ENCODE results near the gene BRWD1. TPM values are rescaled to one million over a fixed set of nuclear protein-coding genes. Genes with fewer than 3 reads are reported as not detected.
A peak's percentile ranks its signal among the peaks of the same experiment; 100 is the strongest.

BRWD1 gene
- total RNA-seq, 2 donors from 2014 or later, result 29.3 to 46.7 TPM

- ATAC-seq (no peak), DNase-seq (ENCODE audit: low spot score in 2 of 2) (no peak)
- H3K27ac Mint-ChIP-seq, result peak overlapping the region; percentile 22 to 76
- H3K36me3 Mint-ChIP-seq, result peaks cover 17 to 37% of the 10 kb centered on the region in 2 donors
- H3K9me3 Mint-ChIP-seq, result no peaks in the 10 kb centered on the region
Observed at GRCh38 chr21:39196310-39196709, 117.1 kb downstream of the BRWD1 start.

DNA sequence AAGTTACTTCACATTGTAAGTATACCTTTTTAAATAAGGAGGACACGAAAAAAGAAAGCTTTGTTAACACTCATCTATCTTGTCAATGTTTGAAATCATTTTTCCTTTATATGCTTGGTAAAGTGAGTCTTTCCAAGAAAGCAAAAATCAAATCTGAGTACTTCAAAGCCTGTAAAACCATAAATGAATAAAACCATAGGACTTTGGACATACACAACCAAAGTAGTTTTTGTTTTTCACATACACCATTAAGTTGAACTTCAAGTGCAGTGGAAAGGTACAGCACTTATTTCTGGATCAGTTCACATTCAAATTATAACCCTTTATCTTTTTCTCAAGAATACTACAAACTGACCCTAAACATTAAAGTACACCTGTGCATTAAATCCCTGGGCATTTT, 120.1 kb downstream of the BRWD1 start:
- Mint-ChIP-seq H3K9me3 (no peaks in the 10 kb centered on the region), H3K36me3 (peaks cover 12 to 27% of the 10 kb centered on the region in 2 donors), H3K27ac (no peak overlapping the region)
- DNase-seq (ENCODE audit: low spot score in 2 of 2), result no peak
- no peak for ATAC-seq

DNA sequence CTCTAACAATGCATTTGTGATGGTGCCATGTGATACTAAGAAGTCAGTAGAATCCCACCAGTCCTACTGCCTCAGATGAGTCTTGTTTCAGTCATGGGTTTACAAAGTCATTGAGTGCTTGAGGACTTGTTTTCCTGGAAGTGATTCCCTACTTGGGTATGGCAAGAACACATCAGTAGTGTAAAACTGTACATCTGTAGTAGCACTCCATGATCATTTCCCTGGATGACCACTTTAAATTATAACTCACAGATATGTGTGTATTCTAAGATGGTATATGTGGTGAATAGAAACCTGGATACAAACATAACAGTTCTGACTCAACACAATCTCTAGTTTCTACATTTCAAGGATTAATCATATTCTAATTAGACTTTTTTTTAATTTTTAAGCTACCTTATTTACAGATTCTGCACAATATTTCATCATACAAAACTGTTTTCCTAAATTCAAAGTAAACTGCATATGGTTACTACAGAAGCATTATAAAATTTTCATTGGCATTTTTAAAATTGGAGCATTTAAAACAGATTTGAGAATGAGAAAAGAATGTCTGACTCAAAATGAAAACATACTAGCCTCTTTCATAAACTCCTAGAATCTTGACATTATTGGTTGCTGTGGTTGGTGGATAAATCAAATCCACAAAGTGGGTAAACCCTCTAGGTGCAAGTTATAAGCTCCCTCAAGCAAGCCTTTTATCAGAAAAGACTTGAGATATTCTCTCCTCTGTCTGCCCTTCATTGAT, 123.4 kb downstream of the BRWD1 start:
- DNase-seq (ENCODE audit: low spot score in 2 of 2) (no peak), ATAC-seq (peak; percentile 83 to 90)
- Mint-ChIP-seq H3K9me3 (no peaks in the 10 kb centered on the region), H3K36me3 (peaks cover 0 to 5% of the 10 kb centered on the region in 2 donors), H3K27ac (peak overlapping the region in 1 of 2 donors; percentile 84)

DNA sequence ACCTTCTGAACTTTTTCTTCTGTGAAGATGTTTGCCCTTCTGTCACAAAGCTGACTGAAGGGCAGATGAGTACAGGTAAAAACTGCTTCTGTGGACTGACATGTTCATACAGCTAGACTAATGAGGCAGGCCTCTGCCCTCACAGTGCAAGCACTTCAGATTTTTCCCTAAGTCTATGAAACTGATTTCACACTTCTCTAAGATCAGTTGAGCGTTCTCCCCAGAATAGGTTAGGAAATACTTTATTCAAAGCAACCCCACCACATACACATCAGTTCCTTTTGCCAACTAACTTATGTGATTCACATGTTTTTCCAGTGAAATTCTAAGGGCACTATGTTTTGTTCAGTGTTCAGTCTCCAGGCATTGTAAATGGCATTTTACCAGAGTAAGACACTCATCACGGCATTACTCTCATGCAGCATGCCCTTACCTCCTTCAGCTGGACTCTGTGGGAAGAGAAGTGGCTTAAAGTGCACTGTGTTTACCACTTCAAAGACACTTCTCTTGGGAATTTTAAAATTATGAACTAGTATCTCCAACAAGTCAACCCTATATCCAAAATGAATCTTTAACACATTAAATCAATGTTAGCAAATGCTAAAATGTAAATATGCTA, 124.8 kb downstream of the BRWD1 start:
- no peaks in the 10 kb centered on the region for H3K36me3 Mint-ChIP-seq
- peak in 1 of 2 donors; percentile 10 for ATAC-seq
- H3K9me3 Mint-ChIP-seq, result no peaks in the 10 kb centered on the region
- H3K27ac Mint-ChIP-seq, result no peak overlapping the region
- no peak for DNase-seq (ENCODE audit: low spot score in 2 of 2)

DNA sequence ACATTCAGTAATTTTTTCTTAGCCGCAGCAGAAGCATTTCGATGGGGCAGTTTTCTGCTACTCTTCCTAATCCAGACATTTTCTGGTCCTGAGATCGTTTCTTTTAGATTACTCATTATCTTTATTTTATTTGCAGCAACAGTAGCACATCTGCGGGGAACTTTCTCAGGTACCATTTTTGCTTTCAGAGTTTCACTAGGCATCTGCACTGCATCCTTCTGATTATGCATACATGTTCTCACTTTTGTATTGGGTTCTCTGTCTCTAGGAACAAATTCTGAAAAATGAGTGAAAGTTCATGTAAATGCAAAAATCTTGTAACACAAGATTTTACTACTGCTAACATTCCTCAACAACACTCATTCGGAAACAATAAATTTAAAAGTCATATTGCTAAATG, 126.3 kb downstream of the BRWD1 start:
- no peaks in the 10 kb centered on the region for H3K9me3 Mint-ChIP-seq
- ATAC-seq, result no peak
- peaks cover 13% of the 10 kb centered on the region in 2 donors for H3K36me3 Mint-ChIP-seq
- no peak overlapping the region for H3K27ac Mint-ChIP-seq
- DNase-seq (ENCODE audit: low spot score in 2 of 2), result no peak

- Mint-ChIP-seq H3K36me3 (peaks cover 14 to 15% of the 10 kb centered on the region in 2 donors), H3K9me3 (no peaks in the 10 kb centered on the region), H3K27ac (no peak overlapping the region)
- DNase-seq (ENCODE audit: low spot score in 2 of 2) (no peak), ATAC-seq (no peak)
Observed at GRCh38 chr21:39186676-39187075, 126.8 kb downstream of the BRWD1 start.

GRCh38 chr21:39185157-39185556, 128.3 kb downstream of the BRWD1 start:
- Mint-ChIP-seq H3K9me3 (no peaks in the 10 kb centered on the region), H3K27ac (no peak overlapping the region), H3K36me3 (peaks cover 14 to 23% of the 10 kb centered on the region in 2 donors)
- no peak for DNase-seq (ENCODE audit: low spot score in 2 of 2)
- no peak for ATAC-seq

DNA sequence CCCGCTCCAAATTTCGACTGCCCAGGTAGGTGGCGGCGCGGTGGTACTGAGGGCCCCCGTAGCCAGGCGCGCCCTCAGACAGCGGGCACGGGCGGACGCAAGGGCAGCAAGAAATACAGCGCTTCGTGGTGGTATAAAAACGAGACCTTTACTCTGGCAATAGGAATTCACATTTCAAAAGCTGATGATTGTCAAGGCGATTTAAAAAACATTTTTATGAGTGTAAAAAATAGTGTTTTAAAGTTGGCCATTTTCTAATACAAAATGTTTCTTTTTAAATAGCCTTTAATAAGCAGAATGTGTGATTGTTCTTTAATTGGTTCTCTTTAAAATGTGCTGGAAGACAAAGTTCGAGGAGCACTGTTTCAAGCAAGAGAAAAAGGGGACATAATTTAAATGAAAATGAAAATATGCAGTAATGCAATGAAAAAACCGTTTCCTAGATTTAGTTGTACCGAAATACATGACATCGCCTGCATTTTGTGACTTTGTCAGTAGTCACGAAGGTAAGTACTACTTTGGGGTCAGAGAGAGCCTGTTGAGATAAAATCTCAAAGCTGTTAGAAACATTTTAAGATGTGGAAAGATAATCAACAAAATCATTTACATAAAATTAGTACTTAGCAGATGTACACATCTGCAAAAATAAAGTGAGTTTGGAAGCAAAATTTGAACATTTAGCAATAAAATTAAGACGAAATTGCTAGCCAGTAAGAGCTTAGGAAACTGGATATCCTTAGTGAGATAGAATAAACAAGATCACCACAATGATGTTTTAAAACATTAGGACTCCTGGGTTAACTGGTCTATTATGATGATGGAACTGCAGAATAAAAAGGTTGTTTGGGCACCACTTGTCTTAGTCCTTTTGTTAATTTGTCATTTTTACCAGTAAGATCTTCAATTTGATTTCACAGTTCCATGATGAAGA, 129.1 kb downstream of the BRWD1 start:
- DNase-seq (ENCODE audit: low spot score in 2 of 2) (no peak), ATAC-seq (no peak)
- Mint-ChIP-seq H3K36me3 (peaks cover 14 to 32% of the 10 kb centered on the region in 2 donors), H3K9me3 (no peaks in the 10 kb centered on the region), H3K27ac (peak overlapping the region; percentile 95 to 99)

GRCh38 chr21:39183272-39184049, 130.0 kb downstream of the BRWD1 start, which contains the start of gene PSMG1:
Gene PSMG1, minus strand, starts transcription at chr21:39183451. Its CDS starts 66 bp downstream, at chr21:39183385.
- Mint-ChIP-seq H3K36me3 (peaks cover 14 to 37% of the 10 kb centered on the region in 2 donors), H3K9me3 (no peaks in the 10 kb centered on the region), H3K27ac (peak within 1 kb of the TSS; percentile 95 to 99)
- DNase-seq (ENCODE audit: low spot score in 2 of 2) (peak; percentile 95 to 97), ATAC-seq (peak; percentile 93 to 95)

DNA sequence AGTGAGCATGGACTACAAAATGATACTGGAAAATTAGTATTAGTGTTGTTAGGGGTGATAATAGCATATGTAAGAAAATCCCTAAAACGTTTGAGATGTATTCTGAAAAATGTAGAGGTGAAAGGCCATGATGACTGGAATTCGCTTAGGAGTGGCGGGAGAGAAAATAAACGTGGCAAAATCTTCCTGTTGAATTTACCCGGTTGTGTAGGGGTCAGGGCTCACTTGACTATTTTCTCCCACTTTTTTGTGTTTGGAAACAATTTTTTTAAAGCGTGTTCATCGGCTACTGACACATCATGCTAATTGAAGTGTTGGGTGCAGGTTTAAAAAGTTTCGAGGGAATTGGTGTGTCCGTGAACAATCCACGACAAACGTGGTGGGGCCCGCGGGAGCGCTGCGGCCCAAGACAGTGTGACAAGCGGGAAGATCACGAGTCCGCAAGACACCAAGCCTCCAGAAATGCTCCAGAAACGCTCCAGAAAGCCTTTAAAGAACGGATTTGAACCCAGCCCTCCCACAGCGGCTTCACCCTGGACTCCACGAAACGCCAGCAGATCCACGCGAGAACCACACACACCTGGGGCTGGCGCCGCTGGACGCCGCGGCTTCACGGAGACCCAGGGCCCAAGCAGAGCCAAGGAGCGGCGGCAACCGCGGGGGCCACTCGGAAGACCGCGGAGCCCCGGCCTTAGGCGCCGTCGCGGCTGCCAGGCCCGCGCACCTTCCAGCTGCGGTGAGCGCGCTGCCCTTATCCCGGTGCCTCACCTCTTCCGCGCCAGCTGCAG, 130.8 kb downstream of the BRWD1 start:
- H3K9me3 Mint-ChIP-seq, result no peaks in the 10 kb centered on the region
- peak; percentile 1 to 54 for ATAC-seq
- peaks cover 14 to 37% of the 10 kb centered on the region in 2 donors for H3K36me3 Mint-ChIP-seq
- H3K27ac Mint-ChIP-seq, result peak overlapping the region; percentile 95 to 99
- DNase-seq (ENCODE audit: low spot score in 2 of 2), result no peak

GRCh38 chr21:39182016-39182415, 131.4 kb downstream of the BRWD1 start:
- H3K27ac Mint-ChIP-seq, result peak overlapping the region; percentile 95 to 99
- no peaks in the 10 kb centered on the region for H3K9me3 Mint-ChIP-seq
- DNase-seq (ENCODE audit: low spot score in 2 of 2) (no peak), ATAC-seq (no peak)
- H3K36me3 Mint-ChIP-seq, result peaks cover 14 to 37% of the 10 kb centered on the region in 2 donors

GRCh38 chr21:39181205-39181818, 132.1 kb downstream of the BRWD1 start:
- Mint-ChIP-seq H3K9me3 (no peaks in the 10 kb centered on the region), H3K27ac (no peak overlapping the region), H3K36me3 (peaks cover 14 to 37% of the 10 kb centered on the region in 2 donors)
- DNase-seq (ENCODE audit: low spot score in 2 of 2) (no peak), ATAC-seq (no peak)

- Mint-ChIP-seq H3K27ac (no peak overlapping the region), H3K9me3 (no peaks in the 10 kb centered on the region), H3K36me3 (peaks cover 20 to 44% of the 10 kb centered on the region in 2 donors)
- ATAC-seq (no peak), DNase-seq (ENCODE audit: low spot score in 2 of 2) (no peak)
Observed at GRCh38 chr21:39180429-39181019, 132.9 kb downstream of the BRWD1 start.

DNA sequence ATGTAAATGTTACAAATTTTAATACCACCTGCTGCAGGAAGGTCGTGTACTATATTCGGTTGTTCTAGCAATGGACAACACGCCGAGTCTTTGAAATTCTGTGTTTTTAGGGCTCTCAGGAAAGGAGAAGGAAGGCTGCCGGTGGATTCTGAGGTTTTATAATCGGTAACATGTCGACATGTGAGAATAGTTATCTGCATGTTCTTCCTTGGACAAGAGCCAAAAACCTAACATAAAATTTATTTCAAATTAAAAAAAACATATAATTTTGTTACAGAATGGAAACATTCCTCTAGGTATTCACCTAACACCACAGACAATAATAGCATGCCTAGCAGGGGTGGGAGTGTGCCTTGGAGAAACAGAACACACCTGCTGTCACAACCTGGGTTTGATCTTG, 135.0 kb downstream of the BRWD1 start:
- Mint-ChIP-seq H3K9me3 (no peaks in the 10 kb centered on the region), H3K36me3 (peaks cover 20 to 48% of the 10 kb centered on the region in 2 donors), H3K27ac (no peak overlapping the region)
- DNase-seq (ENCODE audit: low spot score in 2 of 2) (no peak), ATAC-seq (no peak)

GRCh38 chr21:39176271-39176709, 137.1 kb downstream of the BRWD1 start:
- peak overlapping the region in 1 of 2 donors; percentile 24 for H3K27ac Mint-ChIP-seq

More at GRCh38 chr21:39176271-39176709, 137.1 kb downstream of the BRWD1 start:
- Mint-ChIP-seq H3K36me3 (peaks cover 6 to 33% of the 10 kb centered on the region in 2 donors), H3K9me3 (no peaks in the 10 kb centered on the region)
- no peak for ATAC-seq
- DNase-seq (ENCODE audit: low spot score in 2 of 2), result no peak

Data from activated naive CD4-positive, alpha-beta T cell treated with anti-CD3 and anti-CD28 coated beads, Interleukin-2, amount 50 U/mL, for 72 hours (primary cell).